Measurements from ENCODE around the gene CARM1. TPM values are rescaled to one million over a fixed set of nuclear protein-coding genes. Genes with fewer than 3 reads are reported as not detected.
"Not testable (repeated sequence)": the region's sequence is repeated elsewhere in the genome, so short reads cannot be mapped to it uniquely, and the experiment has no call there.

Gene CARM1
- total RNA-seq, 1 donor from 2014 or later: 88.0 TPM

DNA sequence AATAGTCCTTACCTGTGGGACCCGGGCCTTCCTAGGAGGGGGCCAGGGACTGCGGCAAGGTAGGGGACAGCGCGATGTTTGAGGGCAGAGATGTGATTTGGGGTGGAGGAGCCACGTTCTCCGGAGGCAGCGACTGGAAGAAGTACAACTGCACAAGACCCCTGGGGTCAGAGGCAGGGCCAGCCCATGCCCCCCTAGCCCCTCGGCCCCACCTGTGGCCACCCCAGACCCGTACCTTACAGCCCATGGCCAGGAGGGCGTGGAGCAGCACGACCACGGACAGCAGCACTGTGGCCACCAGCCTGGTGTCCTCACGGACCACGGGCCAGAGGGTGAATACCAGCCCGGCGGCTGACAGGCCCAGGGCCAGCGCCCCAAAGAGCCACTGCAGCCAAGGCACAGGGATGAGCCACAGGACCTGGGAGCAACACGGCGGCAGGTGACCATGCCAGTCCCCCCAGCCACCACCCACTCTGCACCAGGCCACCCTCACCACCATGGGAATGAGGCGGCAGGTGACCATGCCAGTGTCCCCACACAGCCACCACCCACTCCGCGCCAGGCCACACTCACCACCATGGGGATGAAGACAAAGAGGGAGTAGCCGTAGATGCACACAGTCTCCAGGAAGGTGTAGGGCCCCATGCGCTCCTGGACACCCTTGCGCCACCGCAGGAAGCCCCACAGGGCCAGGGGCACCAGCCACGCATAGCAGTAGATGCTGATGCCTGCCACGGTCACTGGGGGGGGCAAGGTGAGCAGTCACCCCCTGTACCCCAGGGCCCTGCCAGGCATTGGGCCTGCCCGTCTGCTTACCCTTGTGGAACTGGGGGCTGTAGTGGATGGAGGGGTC is 52.1 kb downstream of the CARM1 start:
- intact Hi-C loops (cut with micrococcal nuclease): no loop called here
- Mint-ChIP-seq H3K4me1 (ENCODE audit: low read depth) (peaks cover 11% of the 10 kb centered on the region), H3K27me3 (ENCODE audit: insufficient read depth) (no peaks in the 10 kb centered on the region), H3K9me3 (no peaks in the 10 kb centered on the region), H3K27ac (peak overlapping the region; percentile 18), H3K36me3 (ENCODE audit: low read depth) (peaks cover 16% of the 10 kb centered on the region), H3K4me3 (no peak overlapping the region)
- no peak for DNase-seq (ENCODE audit: low spot score)

GRCh38 chr19:10924597-10924996 is 53.2 kb downstream of the CARM1 start:
- H3K36me3 Mint-ChIP-seq (ENCODE audit: low read depth): peaks cover 19% of the 10 kb centered on the region
- intact Hi-C loops (cut with micrococcal nuclease): no loop called here
- no peaks in the 10 kb centered on the region for H3K9me3 Mint-ChIP-seq
- H3K4me3 Mint-ChIP-seq: no peak overlapping the region
- no peaks in the 10 kb centered on the region for H3K27me3 Mint-ChIP-seq (ENCODE audit: insufficient read depth)
- no peak for DNase-seq (ENCODE audit: low spot score)
- no peak overlapping the region for H3K27ac Mint-ChIP-seq
- peaks cover 11% of the 10 kb centered on the region for H3K4me1 Mint-ChIP-seq (ENCODE audit: low read depth)

DNA sequence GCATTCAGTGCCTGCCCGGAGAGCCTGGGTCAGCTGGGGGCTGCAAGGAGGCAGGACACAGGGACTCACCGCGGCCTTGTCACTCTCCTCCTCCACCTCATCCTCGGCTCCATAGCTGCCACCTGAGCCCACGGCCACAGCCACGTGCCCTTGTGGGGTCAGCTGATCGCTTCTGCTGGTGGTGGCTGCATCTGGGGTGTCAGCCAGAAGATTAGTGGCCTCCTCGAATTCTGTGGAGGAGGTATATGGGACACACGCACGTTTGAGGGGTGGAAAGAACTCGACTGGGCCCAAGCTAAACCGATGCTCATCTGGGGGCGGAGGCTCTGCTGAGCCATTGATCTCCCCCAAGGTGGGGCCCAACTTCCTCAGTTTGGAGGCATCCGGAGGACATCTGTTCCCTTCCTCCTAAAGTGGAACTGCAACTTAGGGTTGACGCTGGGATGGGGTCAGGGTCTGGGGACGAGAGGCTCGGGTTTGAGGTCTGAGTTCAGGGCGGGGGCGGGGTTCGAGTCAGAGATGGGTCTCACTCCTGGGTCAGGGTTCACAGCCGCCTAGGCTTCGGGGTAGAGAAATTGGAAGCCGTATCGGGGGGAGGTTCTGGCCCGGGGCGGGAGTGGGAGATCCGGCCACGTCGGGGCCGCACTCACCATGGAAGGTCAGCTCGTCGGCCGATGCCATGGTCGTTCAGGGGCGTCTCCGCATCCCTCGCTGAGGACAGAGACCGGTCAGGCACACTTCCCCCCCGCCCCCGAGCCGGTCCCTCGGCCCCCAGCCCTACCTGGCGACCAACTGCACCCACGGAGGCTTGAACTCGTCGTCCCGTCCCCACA is 56.6 kb downstream of the CARM1 start:
- peak overlapping the region; percentile 94 for H3K4me3 Mint-ChIP-seq
- H3K27ac Mint-ChIP-seq: peak overlapping the region; percentile 85
- no peaks in the 10 kb centered on the region for H3K9me3 Mint-ChIP-seq
- intact Hi-C loops (cut with micrococcal nuclease): loop anchor here (1.0 to 2.0 kb wide), 7 partner anchors 32 to 507 kb away; partner anchors contain the start of genes CARM1, LDLR, ODAD3 and PRKCSH
- H3K36me3 Mint-ChIP-seq (ENCODE audit: low read depth): peaks cover 16% of the 10 kb centered on the region
- H3K27me3 Mint-ChIP-seq (ENCODE audit: insufficient read depth): no peaks in the 10 kb centered on the region
- H3K4me1 Mint-ChIP-seq (ENCODE audit: low read depth): peaks cover 11% of the 10 kb centered on the region
- peak; percentile 8 for DNase-seq (ENCODE audit: low spot score)

- H3K27ac Mint-ChIP-seq: peak within 1 kb of the TSS; percentile 85
- intact Hi-C loops (cut with micrococcal nuclease): loop anchor here (1.0 to 2.0 kb wide), 7 partner anchors 32 to 507 kb away; partner anchors contain the start of genes CARM1, LDLR, ODAD3 and PRKCSH
- DNase-seq (ENCODE audit: low spot score): peak; percentile 92
- no peaks in the 10 kb centered on the region for H3K9me3 Mint-ChIP-seq
- peaks cover 11% of the 10 kb centered on the region for H3K4me1 Mint-ChIP-seq (ENCODE audit: low read depth)
- peak within 1 kb of the TSS; percentile 94 for H3K4me3 Mint-ChIP-seq
- H3K36me3 Mint-ChIP-seq (ENCODE audit: low read depth): peaks cover 16% of the 10 kb centered on the region
- H3K27me3 Mint-ChIP-seq (ENCODE audit: insufficient read depth): no peaks in the 10 kb centered on the region
These were observed 57.4 kb downstream of the CARM1 start, which contains the start of the genes TIMM29 and YIPF2 for GRCh38 chr19:10928563-10929401. TIMM29 (plus strand) TSS chr19:10928811; CDS start chr19:10928823, 12 bp downstream. YIPF2 (minus strand) TSS chr19:10928639; CDS start chr19:10928410, 229 bp downstream.

GRCh38 chr19:10929402-10929794 is 58.0 kb downstream of the CARM1 start:
- peak overlapping the region; percentile 94 for H3K4me3 Mint-ChIP-seq
- H3K27me3 Mint-ChIP-seq (ENCODE audit: insufficient read depth): no peaks in the 10 kb centered on the region
- H3K9me3 Mint-ChIP-seq: no peaks in the 10 kb centered on the region
- peaks cover 15% of the 10 kb centered on the region for H3K36me3 Mint-ChIP-seq (ENCODE audit: low read depth)
- H3K4me1 Mint-ChIP-seq (ENCODE audit: low read depth): peaks cover 11% of the 10 kb centered on the region
- intact Hi-C loops (cut with micrococcal nuclease): loop anchor here (2.0 kb wide), 2 partner anchors 51 to 159 kb away; partner anchors contain the start of gene LDLR
- DNase-seq (ENCODE audit: low spot score): no peak
- H3K27ac Mint-ChIP-seq: peak overlapping the region; percentile 34

DNA sequence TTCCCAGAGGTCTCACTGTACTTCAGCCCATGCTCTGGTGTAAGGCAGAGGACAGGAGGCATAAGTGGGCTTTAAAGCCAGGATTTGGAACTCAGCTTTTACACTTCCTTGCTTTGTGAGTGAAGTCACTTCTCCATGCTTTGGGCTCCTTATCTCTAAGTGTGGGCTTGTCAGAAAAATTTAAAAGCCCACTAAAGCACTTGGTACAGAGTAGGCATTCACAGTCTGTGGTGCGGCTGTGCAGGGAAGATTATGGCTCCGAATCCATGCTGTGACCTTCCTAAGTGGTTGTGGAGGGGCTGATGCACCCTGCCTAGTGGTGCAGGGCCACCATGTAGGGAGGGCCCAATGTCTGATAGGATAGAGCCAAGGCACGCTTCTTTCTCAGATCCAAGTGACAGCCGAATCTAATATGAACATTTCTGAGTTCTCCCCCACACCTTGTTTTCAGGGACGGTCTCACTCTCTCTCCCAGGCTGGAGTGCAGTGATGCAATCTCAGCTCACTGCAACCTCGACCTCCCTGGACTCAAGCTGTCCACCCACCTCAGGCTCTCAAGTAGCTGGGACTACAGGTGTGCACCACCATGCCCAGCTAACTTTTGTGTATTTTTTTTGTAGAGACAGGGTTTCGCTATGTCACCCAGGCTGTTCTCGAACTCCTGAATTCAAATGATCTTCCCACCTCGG is 64.2 kb downstream of the CARM1 start:
- DNase-seq (ENCODE audit: low spot score): no peak
- H3K4me3 Mint-ChIP-seq: no peak overlapping the region
- H3K36me3 Mint-ChIP-seq (ENCODE audit: low read depth): peaks cover 2% of the 10 kb centered on the region
- intact Hi-C loops (cut with micrococcal nuclease): loop anchor here (1.0 to 2.0 kb wide), 2 partner anchors 101 to 155 kb away; no protein-coding TSS in a partner anchor
- no peak overlapping the region for H3K27ac Mint-ChIP-seq
- H3K9me3 Mint-ChIP-seq: no peaks in the 10 kb centered on the region
- no peaks in the 10 kb centered on the region for H3K27me3 Mint-ChIP-seq (ENCODE audit: insufficient read depth)
- peaks cover 5% of the 10 kb centered on the region for H3K4me1 Mint-ChIP-seq (ENCODE audit: low read depth)

GRCh38 chr19:10936661-10937084 is 65.3 kb downstream of the CARM1 start:
- H3K27ac Mint-ChIP-seq: no peak overlapping the region
- no peaks in the 10 kb centered on the region for H3K27me3 Mint-ChIP-seq (ENCODE audit: insufficient read depth)
- H3K4me3 Mint-ChIP-seq: no peak overlapping the region
- DNase-seq (ENCODE audit: low spot score): peak; percentile 20
- H3K9me3 Mint-ChIP-seq: no peaks in the 10 kb centered on the region
- peaks cover 2% of the 10 kb centered on the region for H3K36me3 Mint-ChIP-seq (ENCODE audit: low read depth)
- intact Hi-C loops (cut with micrococcal nuclease): loop anchor here (1.0 to 2.0 kb wide), 2 partner anchors 100 to 154 kb away; no protein-coding TSS in a partner anchor
- peaks cover 5% of the 10 kb centered on the region for H3K4me1 Mint-ChIP-seq (ENCODE audit: low read depth)

- not testable (repeated sequence) for H3K9me3 Mint-ChIP-seq; H3K4me3 Mint-ChIP-seq; DNase-seq (ENCODE audit: low spot score); H3K36me3 Mint-ChIP-seq (ENCODE audit: low read depth); H3K27me3 Mint-ChIP-seq (ENCODE audit: insufficient read depth); H3K27ac Mint-ChIP-seq
- peaks cover 12% of the 10 kb centered on the region for H3K4me1 Mint-ChIP-seq (ENCODE audit: low read depth)
- intact Hi-C loops (cut with micrococcal nuclease): loop anchor here (1.0 to 5.0 kb wide), 3 partner anchors 19 to 95 kb away; no protein-coding TSS in a partner anchor
These were observed 70.3 kb downstream of the CARM1 start for GRCh38 chr19:10941649-10942048.

- H3K36me3 Mint-ChIP-seq (ENCODE audit: low read depth); H3K9me3 Mint-ChIP-seq; H3K27me3 Mint-ChIP-seq (ENCODE audit: insufficient read depth); H3K4me3 Mint-ChIP-seq; H3K27ac Mint-ChIP-seq; DNase-seq (ENCODE audit: low spot score); H3K4me1 Mint-ChIP-seq (ENCODE audit: low read depth): not testable (repeated sequence)
- intact Hi-C loops (cut with micrococcal nuclease): loop anchor here (2.0 to 5.0 kb wide), 2 partner anchors 39 to 93 kb away; no protein-coding TSS in a partner anchor
These were observed 72.1 kb downstream of the CARM1 start for GRCh38 chr19:10943412-10943811.

DNA sequence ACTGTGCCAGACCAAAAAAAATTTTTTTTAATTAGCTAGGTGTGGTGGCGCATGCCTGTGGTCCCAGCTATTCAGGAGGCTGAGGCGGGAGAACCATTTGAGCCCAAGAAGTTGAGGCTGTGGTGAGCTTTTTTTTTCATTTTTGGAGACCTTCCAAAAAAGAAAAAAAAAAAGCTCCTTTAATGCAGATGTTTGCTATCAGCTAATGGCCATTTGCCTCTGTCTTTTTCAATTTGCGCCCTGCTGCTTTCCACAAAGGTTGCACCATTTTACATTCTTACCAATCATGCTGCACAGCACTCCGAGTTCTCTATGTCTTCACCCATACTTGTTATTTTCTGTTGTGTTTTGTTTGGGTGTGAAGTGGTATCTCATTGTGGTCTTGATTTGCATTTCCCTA is 73.9 kb downstream of the CARM1 start:
- DNase-seq (ENCODE audit: low spot score): no peak
- peaks cover 9% of the 10 kb centered on the region for H3K4me1 Mint-ChIP-seq (ENCODE audit: low read depth)
- H3K4me3 Mint-ChIP-seq: no peak overlapping the region
- no peaks in the 10 kb centered on the region for H3K9me3 Mint-ChIP-seq
- no peaks in the 10 kb centered on the region for H3K36me3 Mint-ChIP-seq (ENCODE audit: low read depth)
- no peak overlapping the region for H3K27ac Mint-ChIP-seq
- intact Hi-C loops (cut with micrococcal nuclease): no loop called here
- H3K27me3 Mint-ChIP-seq (ENCODE audit: insufficient read depth): no peaks in the 10 kb centered on the region

- no peak for DNase-seq (ENCODE audit: low spot score)
- Mint-ChIP-seq H3K4me3 (no peak overlapping the region), H3K36me3 (ENCODE audit: low read depth) (no peaks in the 10 kb centered on the region), H3K27me3 (ENCODE audit: insufficient read depth) (no peaks in the 10 kb centered on the region), H3K9me3 (no peaks in the 10 kb centered on the region), H3K4me1 (ENCODE audit: low read depth) (peaks cover 6% of the 10 kb centered on the region), H3K27ac (no peak overlapping the region)
- intact Hi-C loops (cut with micrococcal nuclease): no loop called here
These were observed 75.8 kb downstream of the CARM1 start for GRCh38 chr19:10946958-10947657.

Data from activated T-helper 1 cell treated with anti-CD3 and anti-CD28 coated beads, Interleukin-12 subunit alpha, Interleukin-12 subunit beta, Interleukin-2, Interleukin-4 antibody, amounts not matched to agents 30 ng/mL and 10 ng/mL and 1 ng/mL, durations not matched to agents 14 hours and 24 hours and 36 hours (primary cell).